SU-DHL-6 (cell line): Measurements from ENCODE around the gene NTN5.
A peak's percentile ranks its signal among the peaks of the same experiment; 100 is the strongest.

Source experiments
- H2AFZ ChIP-seq: fragments of 200-600 bp; sonication (generic); 2 replicates; pipeline ENCODE4 v1.6.1; 2014; ENCODE audit warnings: low read depth, mild to moderate bottlenecking, moderate library complexity, mixed read lengths, antibody characterized with exemption, low read length; ENCODE audit not compliant: severe bottlenecking
- H3F3A ChIP-seq: fragments of 200-600 bp; shearing (Covaris generic); 2 replicates; pipeline ENCODE4 v1.6.0; 2016; ENCODE audit warnings: antibody characterized with exemption, mild to moderate bottlenecking; ENCODE audit not compliant: insufficient read depth
- H3K27ac ChIP-seq: fragments of 200-600 bp; sonication (generic); 2 replicates; pipeline ENCODE4 v1.5.1; 2016; ENCODE audit warnings: low read depth, mild to moderate bottlenecking, low read length, moderate library complexity, mixed read lengths
- H3K27me3 ChIP-seq: fragments of 200-600 bp; sonication (generic), shearing (Covaris generic); 2 replicates; pipeline ENCODE4 v1.6.0; 2014; ENCODE audit warnings: mild to moderate bottlenecking, low read length
- H3K36me3 ChIP-seq: fragments of 200-600 bp; sonication (generic); 2 replicates; pipeline ENCODE4 v1.6.1; 2014; ENCODE audit warnings: mild to moderate bottlenecking, low read length, mixed read lengths
- H3K4me2 ChIP-seq: fragments of 300-600, 200-600 bp; shearing (Covaris generic), sonication (generic); 2 replicates; pipeline ENCODE4 v1.6.0; 2014; ENCODE audit warnings: low read length, low read depth, mild to moderate bottlenecking; ENCODE audit not compliant: poor library complexity, severe bottlenecking
- H3K4me3 ChIP-seq: fragments of 200-600 bp; sonication (generic); 2 replicates; pipeline ENCODE4 v1.5.1; 2014; ENCODE audit warnings: antibody characterized with exemption, low read length, mild to moderate bottlenecking, mixed read lengths; ENCODE audit not compliant: insufficient read depth, poor library complexity, severe bottlenecking
- H3K79me2 ChIP-seq: fragments of 200-600 bp; sonication (generic); 2 replicates; pipeline ENCODE4 v1.6.1; 2014; ENCODE audit warnings: mild to moderate bottlenecking, low read length, moderate library complexity; ENCODE audit not compliant: insufficient read depth
- H3K9ac ChIP-seq: fragments of 200-600 bp; sonication (generic); 2 replicates; pipeline ENCODE4 v1.7.0; 2014; ENCODE audit warnings: mild to moderate bottlenecking, low read length
- H3K9me2 ChIP-seq: fragments of 200-600 bp; sonication (generic); replicated peaks from 2 replicates; pipeline ENCODE4 v1.6.1; 2014; ENCODE audit warnings: low read length; ENCODE audit not compliant: insufficient read depth
- H3K9me3 ChIP-seq: fragments of 200-600 bp; sonication (generic); 2 replicates; pipeline ENCODE4 v1.6.1; 2014; ENCODE audit warnings: low read length, mixed read lengths; ENCODE audit not compliant: insufficient read depth
- H4K20me1 ChIP-seq: fragments of 200-600 bp; sonication (generic); 2 replicates; pipeline ENCODE4 v1.6.1; 2014; ENCODE audit warnings: low read depth, mild to moderate bottlenecking, antibody characterized with exemption, low read length, moderate library complexity, mixed read lengths
- EZH2phosphoT487 ChIP-seq: fragments of 200-600 bp; sonication (generic), shearing (Covaris generic); conservative IDR thresholded peaks from 2 replicates; pipeline ENCODE4 v1.6.1; 2018; ENCODE audit warnings: mild to moderate bottlenecking, antibody characterized with exemption, low read length, moderate library complexity, mixed read lengths
- TF ChIP-seq, protein P1 (sequence below): fragments of 200-600 bp; sonication (generic); IDR thresholded peaks from one replicate; pipeline ENCODE4 v1.5.1; 2017; ENCODE audit warnings: antibody characterized with exemption, mild to moderate bottlenecking, low read length, moderate library complexity; ENCODE audit not compliant: insufficient read depth, poor library complexity, severe bottlenecking

NTN5 gene

DNA sequence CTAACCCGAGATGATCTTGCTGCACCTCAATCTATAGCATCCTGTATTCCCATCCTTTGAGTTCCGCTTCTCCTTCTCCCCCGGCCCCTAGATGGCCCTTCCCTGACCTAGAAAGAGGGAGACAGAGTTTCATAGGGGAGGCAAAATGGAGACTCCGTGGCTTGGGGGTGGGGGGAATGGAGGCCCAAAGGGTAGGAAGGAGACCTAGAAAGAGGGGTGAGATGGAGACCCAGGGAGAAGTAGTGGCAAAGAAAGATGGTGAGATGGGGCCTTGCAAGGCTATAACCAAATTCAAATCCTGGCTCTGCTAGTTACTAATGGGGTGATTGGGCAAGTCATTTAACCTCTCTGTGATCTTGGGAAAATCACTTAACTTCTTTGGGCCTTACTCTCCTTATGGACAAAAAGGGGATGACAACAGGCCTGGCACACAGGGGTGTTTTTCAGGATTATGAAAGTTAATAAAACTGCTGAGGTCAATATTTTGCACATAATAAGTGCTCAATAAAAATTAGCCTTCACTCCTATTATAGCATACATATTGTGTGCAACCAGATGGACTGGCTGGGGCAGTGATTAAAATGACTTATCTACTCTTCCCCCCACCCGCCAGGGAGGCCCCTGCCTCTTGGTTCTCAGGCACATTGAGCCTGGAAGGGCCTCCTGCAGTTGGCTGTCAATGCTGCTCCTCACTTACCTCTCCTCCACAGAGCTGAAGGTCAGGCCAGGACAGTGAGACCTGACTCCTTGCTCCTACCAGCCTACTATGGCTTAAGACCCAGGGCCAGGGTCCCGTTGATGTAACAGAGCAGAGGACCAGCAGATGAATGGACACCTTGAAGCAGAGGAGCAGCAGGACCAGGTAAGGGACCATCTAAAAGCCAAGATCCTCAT is 52.9 kb downstream of the NTN5 start:
- peaks cover 20% of the 10 kb centered on the region for H3F3A ChIP-seq
- no peaks in the 10 kb centered on the region for H3K9me2 ChIP-seq
- TF ChIP-seq, protein P1, sequence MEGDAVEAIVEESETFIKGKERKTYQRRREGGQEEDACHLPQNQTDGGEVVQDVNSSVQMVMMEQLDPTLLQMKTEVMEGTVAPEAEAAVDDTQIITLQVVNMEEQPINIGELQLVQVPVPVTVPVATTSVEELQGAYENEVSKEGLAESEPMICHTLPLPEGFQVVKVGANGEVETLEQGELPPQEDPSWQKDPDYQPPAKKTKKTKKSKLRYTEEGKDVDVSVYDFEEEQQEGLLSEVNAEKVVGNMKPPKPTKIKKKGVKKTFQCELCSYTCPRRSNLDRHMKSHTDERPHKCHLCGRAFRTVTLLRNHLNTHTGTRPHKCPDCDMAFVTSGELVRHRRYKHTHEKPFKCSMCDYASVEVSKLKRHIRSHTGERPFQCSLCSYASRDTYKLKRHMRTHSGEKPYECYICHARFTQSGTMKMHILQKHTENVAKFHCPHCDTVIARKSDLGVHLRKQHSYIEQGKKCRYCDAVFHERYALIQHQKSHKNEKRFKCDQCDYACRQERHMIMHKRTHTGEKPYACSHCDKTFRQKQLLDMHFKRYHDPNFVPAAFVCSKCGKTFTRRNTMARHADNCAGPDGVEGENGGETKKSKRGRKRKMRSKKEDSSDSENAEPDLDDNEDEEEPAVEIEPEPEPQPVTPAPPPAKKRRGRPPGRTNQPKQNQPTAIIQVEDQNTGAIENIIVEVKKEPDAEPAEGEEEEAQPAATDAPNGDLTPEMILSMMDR: no peak
- TF ChIP-seq EZH2phosphoT487: no peak
- H3K79me2 ChIP-seq: peaks cover 45% of the 10 kb centered on the region
- H3K27ac ChIP-seq: peak overlapping the region; percentile 77
- H3K27me3 ChIP-seq: no peaks in the 10 kb centered on the region
- peak overlapping the region; percentile 92 for H3K9ac ChIP-seq
- H3K36me3 ChIP-seq: peaks cover 16% of the 10 kb centered on the region
- H3K4me3 ChIP-seq: peak overlapping the region; percentile 79
- peak overlapping the region; percentile 92 for H3K4me2 ChIP-seq
- H2AFZ ChIP-seq: peak overlapping the region; percentile 29
- peaks cover 14% of the 10 kb centered on the region for H4K20me1 ChIP-seq
- no peaks in the 10 kb centered on the region for H3K9me3 ChIP-seq

- Histone ChIP-seq H3K9me2 (no peaks in the 10 kb centered on the region), H3K9me3 (no peaks in the 10 kb centered on the region), H4K20me1 (peaks cover 14% of the 10 kb centered on the region), H3K27me3 (no peaks in the 10 kb centered on the region), H3F3A (peaks cover 26% of the 10 kb centered on the region), H3K79me2 (peaks cover 45% of the 10 kb centered on the region), H3K27ac (peak within 1 kb of the TSS; percentile 77), H3K9ac (peak within 1 kb of the TSS; percentile 92), H3K4me3 (peak within 1 kb of the TSS; percentile 79), H3K36me3 (peaks cover 16% of the 10 kb centered on the region), H2AFZ (peak within 1 kb of the TSS; percentile 29), H3K4me2 (peak within 1 kb of the TSS; percentile 92)
- no peak for TF ChIP-seq EZH2phosphoT487
- TF ChIP-seq, protein P1: no peak
Measured at GRCh38 chr19:48618916-48619691, 53.7 kb downstream of the NTN5 start, which contains the start of the genes RPL18 and SPHK2. RPL18 (minus strand) TSS chr19:48619178; CDS start chr19:48619143, 35 bp downstream. SPHK2 (plus strand) TSS chr19:48619506; CDS start chr19:48620515, 1,009 bp downstream.

DNA sequence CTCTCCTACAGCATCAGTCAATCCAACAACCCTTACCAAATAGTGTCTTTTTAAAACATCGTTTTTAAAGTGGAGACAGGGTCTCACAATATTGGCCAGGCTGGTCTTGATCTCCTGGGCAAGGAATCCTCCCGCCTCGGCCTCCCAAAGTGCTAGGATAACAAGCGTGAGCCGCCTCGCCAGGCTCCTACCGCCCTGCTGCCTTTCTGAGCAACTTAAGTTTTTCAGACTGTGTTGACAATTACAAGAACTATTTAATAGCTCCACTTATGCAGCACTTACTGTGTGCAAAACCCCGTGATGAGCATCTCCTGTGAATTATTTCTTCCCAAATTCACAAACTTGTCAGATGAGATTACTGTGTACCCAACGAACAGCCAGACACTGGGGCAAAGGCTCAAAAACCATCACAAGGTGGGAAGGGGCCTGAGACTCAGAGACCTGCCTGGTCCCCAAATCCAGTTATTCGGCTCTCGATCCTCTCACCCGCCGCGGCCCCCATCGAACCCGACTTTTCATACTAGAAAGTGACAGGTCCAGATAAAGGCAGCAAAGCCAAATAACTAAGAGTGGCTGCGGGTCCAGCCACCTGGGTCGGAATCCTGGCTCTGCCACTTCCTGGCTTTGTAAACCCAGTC is 54.4 kb downstream of the NTN5 start:
- Histone ChIP-seq H3K9ac (peak overlapping the region; percentile 92), H2AFZ (no peak overlapping the region), H3K27ac (peak overlapping the region; percentile 69), H3K9me2 (no peaks in the 10 kb centered on the region), H3F3A (peaks cover 21% of the 10 kb centered on the region), H3K79me2 (peaks cover 40% of the 10 kb centered on the region), H3K4me2 (peak overlapping the region; percentile 87), H3K27me3 (no peaks in the 10 kb centered on the region), H3K4me3 (peak overlapping the region; percentile 79), H4K20me1 (peaks cover 14% of the 10 kb centered on the region), H3K9me3 (no peaks in the 10 kb centered on the region), H3K36me3 (peaks cover 16% of the 10 kb centered on the region)
- no peak for TF ChIP-seq EZH2phosphoT487
- TF ChIP-seq, protein P1: no peak
